ENCODE data around the gene LMNTD2.
"Not testable (repeated sequence)": the region's sequence is repeated elsewhere in the genome, so short reads cannot be mapped to it uniquely, and the experiment has no call there.

Gene LMNTD2

GRCh38 chr11:578276-579035, 17.9 kb upstream of the LMNTD2 start:
- no peak for TF ChIP-seq CTCF (IDR thresholded peaks at IDR 0.05; ENCODE audit: low read depth, low read length)

DNA sequence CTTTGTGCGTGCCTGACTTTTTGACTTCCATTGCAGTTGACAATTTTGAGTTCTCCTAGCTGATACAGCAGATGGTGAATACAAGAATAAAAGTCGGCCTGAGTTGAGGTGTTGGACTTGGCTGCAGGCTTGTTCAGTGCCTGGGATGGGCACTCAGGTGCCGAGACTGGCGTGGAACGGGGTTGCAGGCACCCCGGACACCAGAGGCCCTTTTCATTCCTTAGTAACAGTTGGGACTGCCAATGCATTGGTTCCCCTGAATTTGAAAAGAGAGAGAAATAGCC, 17.0 kb upstream of the LMNTD2 start:
- no peak for DNase-seq (ENCODE audit: extremely low read depth, low read depth)
- no peak for TF ChIP-seq CTCF (IDR thresholded peaks at IDR 0.05; ENCODE audit: low read depth, low read length)

More at GRCh38 chr11:578276-579035, 17.9 kb upstream of the LMNTD2 start:
- DNase-seq (ENCODE audit: extremely low read depth, low read depth), result no peak

DNA sequence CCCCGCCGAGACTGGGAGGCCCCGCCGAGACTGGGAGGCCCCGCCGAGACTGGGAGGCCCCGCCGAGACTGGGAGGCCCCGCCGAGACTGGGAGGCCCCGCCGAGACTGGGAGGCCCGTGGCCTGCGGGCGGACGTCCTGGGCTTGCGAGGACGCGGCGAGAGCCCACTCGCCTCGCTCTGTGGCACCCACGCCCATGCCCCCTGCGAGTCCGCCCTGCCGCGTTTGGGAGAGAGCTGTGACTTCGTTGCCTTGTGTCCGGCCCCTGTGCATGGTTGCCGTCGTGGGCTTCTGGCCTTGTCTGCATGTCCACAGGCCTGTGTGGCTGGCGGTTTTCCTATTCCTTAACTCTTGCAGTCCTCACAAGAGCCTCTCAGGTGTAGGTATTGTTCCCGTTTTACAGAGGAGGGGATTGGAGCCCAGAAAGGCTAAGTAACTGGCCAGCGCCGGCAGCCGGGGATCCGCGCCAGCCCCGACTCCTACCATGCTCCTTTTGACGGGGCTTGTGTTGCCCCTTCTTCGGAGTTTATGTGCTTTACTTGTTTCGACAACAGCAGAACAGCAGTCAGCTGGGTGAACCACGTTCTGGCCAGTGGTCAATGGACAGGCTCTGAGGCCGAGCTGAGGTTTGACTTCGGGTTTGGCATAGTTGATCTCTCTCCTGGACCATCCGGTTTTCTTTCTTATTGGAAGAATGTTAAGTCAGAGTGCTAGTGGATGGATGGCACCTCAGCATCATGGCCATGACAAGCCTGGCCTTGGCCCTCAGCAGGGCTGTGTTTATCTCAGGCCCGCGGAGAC, 16.5 kb upstream of the LMNTD2 start:
- TF ChIP-seq CTCF (IDR thresholded peaks at IDR 0.05; ENCODE audit: low read depth, low read length), result no peak
- no peak for DNase-seq (ENCODE audit: extremely low read depth, low read depth)

DNA sequence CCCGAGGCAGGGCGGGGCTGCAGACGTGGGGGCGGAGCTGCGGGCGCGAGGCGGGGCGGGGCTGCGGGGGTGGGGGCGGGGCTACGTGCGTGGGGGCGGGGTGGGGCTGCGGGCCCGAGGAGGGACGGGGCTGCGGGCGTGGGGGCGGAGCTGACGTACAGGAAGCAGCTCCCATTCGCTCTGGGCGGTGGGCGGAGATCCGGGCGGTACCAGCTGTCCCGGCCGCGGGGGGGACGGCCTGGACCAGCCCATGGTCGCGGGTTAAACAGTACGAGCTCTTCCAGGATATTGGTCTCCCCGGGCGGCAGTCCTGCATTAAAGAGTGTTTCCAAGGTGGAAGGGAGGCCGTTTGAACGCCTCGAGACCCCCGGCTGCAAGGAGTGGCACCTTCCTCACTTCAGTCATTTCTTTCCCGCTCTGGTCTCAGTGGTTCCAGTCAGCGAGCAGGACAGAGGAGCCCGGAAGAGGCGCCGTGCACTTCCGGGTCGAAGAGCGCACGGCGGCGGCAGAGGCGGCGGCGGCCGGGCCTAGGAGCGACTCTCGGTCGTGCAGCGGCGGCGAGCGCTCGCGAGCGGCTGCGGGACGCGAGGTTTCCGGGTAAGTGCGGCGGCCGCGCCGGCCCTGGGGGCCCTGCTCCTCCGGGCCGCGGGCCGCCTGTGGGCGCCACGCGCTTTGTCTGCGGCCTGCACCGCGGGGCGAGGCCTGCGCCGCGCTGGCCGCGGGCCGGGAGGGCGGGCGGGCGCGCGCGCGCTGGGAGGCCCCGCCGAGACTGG, 15.6 kb upstream of the LMNTD2 start, which contains the start of gene PHRF1:
Gene PHRF1, plus strand, starts transcription at position 475 of the 773 bp plus-strand sequence. CDS start 5,043 bp downstream, outside the sequence.
- peak; percentile 88 for DNase-seq (ENCODE audit: extremely low read depth, low read depth)
- TF ChIP-seq CTCF (IDR thresholded peaks at IDR 0.05; ENCODE audit: low read depth, low read length), result no peak

DNA sequence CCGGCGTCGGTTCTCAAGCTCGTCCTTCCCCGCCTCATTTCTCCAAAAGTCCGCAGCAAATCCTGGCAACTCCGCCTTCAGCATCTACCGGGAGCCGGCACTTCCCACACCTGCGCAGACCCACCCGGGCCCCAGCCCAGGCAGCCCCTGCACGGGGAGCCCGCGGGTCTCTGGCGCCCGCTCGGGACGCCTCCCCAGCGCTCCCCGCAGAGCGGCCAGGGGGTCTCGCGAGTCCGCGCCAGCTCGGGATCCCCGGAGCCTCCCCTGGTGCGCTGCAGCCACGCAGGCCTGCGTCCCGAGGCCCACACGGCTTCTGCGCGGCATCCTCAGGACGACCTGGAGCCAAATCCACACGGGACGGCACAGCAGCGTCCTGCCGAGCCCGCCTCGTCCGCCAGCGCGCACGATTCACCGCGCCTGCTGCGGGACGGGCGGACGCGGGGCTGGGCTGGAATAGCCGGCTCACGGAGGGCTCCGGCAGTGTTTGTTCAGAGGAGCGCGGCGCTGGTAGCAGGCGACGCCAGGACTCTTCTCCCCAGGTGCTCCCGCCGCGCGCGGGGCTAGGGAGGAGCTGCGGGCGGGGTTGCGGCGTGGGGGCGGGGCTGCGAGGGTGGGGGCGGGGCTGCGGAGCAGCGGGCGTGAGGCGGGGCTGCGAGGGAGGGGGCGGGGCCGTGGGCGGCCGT, 14.9 kb upstream of the LMNTD2 start:
- no peak for DNase-seq (ENCODE audit: extremely low read depth, low read depth)
- TF ChIP-seq CTCF (IDR thresholded peaks at IDR 0.05; ENCODE audit: low read depth, low read length), result no peak

- TF ChIP-seq CTCF (IDR thresholded peaks at IDR 0.05; ENCODE audit: low read depth, low read length), result no peak
- no peak for DNase-seq (ENCODE audit: extremely low read depth, low read depth)
Measured at GRCh38 chr11:574632-575312, 14.2 kb upstream of the LMNTD2 start.

GRCh38 chr11:574031-574570, 13.6 kb upstream of the LMNTD2 start:
- not testable (repeated sequence) for DNase-seq (ENCODE audit: extremely low read depth, low read depth)

Data from AG09319 (cell line).